Inferior parietal cortex (tissue), 1 donor: ENCODE measurements around the gene ETFDH.
"Not testable (repeated sequence)": the region's sequence is repeated elsewhere in the genome, so short reads cannot be mapped to it uniquely, and the experiment has no call there.

Source experiments
- DNase-seq: peaks from one replicate; pipeline ENCODE4 v3.0.0-alpha.2; 2016; ENCODE audit errors: extremely low spot score

The ETFDH gene

GRCh38 chr4:158678767-158679166, 6.7 kb downstream of the ETFDH start:
- DNase-seq, result no peak

- DNase-seq, result no peak
Measured at GRCh38 chr4:158681629-158682028, 9.5 kb downstream of the ETFDH start.

GRCh38 chr4:158682066-158682465, 10.0 kb downstream of the ETFDH start:
- no peak for DNase-seq

GRCh38 chr4:158688813-158689212, 16.7 kb downstream of the ETFDH start:
- DNase-seq, result no peak

- DNase-seq, result no peak
Measured at GRCh38 chr4:158704274-158704673, 32.2 kb downstream of the ETFDH start.

GRCh38 chr4:158710814-158711213, 38.7 kb downstream of the ETFDH start:
- peak; percentile 25 for DNase-seq

GRCh38 chr4:158712622-158713021, 40.5 kb downstream of the ETFDH start:
- DNase-seq, result not testable (repeated sequence)

GRCh38 chr4:158714937-158715336, 42.8 kb downstream of the ETFDH start:
- no peak for DNase-seq

GRCh38 chr4:158715802-158716201, 43.7 kb downstream of the ETFDH start:
- DNase-seq, result no peak

- DNase-seq, result no peak
Measured at GRCh38 chr4:158721680-158722079, 49.6 kb downstream of the ETFDH start.

- peak; percentile 57 for DNase-seq
Measured at GRCh38 chr4:158722291-158722916, 50.3 kb downstream of the ETFDH start.

- peak; percentile 90 for DNase-seq
Measured at GRCh38 chr4:158722917-158723793, 51.1 kb downstream of the ETFDH start, which contains the start of gene PPID. TSS of gene PPID (minus strand) at chr4:158723396. CDS start at chr4:158723288, 108 bp downstream.

GRCh38 chr4:158724637-158725036, 52.5 kb downstream of the ETFDH start:
- DNase-seq, result no peak

GRCh38 chr4:158726633-158727032, 54.5 kb downstream of the ETFDH start:
- no peak for DNase-seq

GRCh38 chr4:158728236-158728635, 56.1 kb downstream of the ETFDH start:
- DNase-seq, result no peak

GRCh38 chr4:158729716-158730559, 57.8 kb downstream of the ETFDH start:
- DNase-seq, result peak; percentile 86

- DNase-seq, result no peak
Measured at GRCh38 chr4:158738866-158739265, 66.8 kb downstream of the ETFDH start.

- DNase-seq, result no peak
Measured at GRCh38 chr4:158739600-158739999, 67.5 kb downstream of the ETFDH start.

GRCh38 chr4:158741326-158742021, 69.4 kb downstream of the ETFDH start:
- DNase-seq, result no peak

GRCh38 chr4:158746537-158746936, 74.4 kb downstream of the ETFDH start:
- not testable (repeated sequence) for DNase-seq

GRCh38 chr4:158750379-158750778, 78.3 kb downstream of the ETFDH start:
- DNase-seq, result no peak
